Caki2 (cell line): ENCODE results near the gene C8B. TPM values are rescaled to one million over a fixed set of nuclear protein-coding genes. Genes with fewer than 3 reads are reported as not detected.

Experiments used
- DNase-seq: peaks from one replicate; pipeline ENCODE4 v3.0.0-alpha.2; 2015; ENCODE audit warnings: low read depth
- in situ Hi-C: cut with HindIII; loops from 2 replicates; pipeline ENCODE4 v1.10.0; 2016; ENCODE audit warnings: low sequenced_read_pairs, low pct_unique_long_range_greater_than_20kb, mixed read lengths
- total RNA-seq: library from RNA; depleted of rRNA; stranded (reverse); fragments of >200 nt; shearing (Covaris generic); gene quantifications from 2 replicates; pipeline ENCODE4 v1.2.3, GENCODE V29; 2014; ENCODE audit warnings: low replicate concordance

C8B gene
- total RNA-seq, 1 experiment from 2014 or later, result not detected

DNA sequence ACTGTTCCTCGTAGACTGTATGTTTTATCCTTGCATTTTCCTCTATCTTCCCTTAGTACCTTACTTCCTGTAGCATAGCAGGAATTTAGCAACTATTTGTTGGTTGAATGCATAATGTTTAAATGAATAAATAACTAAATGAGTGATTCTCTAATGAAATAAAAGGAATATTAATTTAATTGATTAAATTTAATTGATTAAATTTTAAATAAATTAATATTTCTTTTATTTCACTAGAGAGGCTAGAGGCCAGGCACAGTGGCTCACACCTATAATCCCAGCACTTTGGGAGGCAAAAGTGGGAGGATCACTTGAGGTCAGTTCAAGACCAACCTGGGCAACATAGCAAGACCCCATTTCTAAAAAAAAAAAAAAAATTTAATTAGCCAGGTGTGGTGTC is 25.8 kb downstream of the C8B start:
- in situ Hi-C loops, result no loop called here
- DNase-seq, result no peak

DNA sequence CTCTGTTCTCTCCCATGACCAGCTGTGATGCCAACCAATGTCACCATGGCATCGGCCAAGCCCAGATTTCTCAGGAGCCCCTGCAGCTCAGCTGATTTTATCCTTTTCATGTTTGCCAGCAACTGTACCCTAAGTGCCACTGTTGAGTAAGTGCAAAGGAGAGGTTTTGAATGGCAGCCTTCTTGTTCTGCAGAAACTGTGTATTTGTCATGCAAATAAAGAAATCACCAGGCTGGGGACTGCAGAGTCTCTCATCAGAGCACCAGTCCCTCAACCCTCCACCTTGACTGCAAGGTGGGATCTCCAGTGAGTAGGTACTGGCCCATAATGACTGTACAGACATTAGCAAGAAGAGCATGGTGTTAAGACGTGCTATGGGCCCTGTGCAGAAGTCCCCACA is 26.6 kb downstream of the C8B start:
- in situ Hi-C loops, result no loop called here
- no peak for DNase-seq

DNA sequence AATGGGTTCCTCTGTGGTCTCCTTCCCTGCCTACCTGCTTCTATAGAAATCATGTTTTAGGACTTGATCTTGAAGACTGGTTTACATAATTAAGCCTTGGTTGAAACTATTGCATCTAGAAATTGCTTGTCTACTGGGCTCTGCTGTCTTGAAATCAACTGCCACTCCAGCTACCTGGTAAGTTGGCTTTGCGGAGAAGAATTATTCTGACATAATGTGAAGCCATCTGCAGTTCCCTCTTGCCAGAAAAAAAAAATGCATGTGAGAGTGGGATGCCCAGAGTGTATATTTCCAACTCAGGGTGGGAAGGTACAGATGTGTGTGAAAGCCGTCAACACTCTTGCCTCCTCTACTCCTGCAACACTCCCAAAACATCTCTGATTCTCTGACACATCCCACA is 27.2 kb downstream of the C8B start:
- in situ Hi-C loops, result no loop called here
- no peak for DNase-seq

DNA sequence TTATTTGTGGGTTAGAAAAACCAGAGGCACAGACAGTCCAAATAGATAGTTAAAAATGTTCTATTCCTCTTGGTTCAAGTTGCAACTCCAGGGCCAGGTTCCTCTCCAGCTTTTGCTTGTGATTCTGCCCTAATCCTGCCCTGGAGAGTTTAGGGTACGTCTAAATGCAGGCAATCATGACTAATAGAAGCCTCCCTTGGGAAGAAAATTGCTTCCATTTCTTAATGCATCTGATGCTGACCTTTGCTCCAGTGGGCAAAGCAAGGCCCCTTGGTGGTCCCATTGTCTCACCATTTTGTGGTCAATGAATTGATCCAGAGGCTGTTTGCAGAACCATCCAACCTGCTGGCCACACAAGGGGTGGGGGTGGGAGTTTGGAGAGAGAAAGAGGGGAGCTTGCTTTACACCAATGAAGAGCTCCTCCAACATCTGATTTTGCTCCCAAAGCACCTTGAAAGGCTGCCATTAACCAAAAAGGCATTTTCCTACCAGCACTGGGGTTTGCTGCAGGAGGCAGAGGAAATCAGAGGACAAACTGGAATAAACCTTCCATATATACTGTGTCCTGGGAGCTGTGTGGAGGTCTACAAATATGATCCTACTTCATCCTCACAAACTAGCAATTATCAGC is 31.3 kb downstream of the C8B start:
- no peak for DNase-seq
- in situ Hi-C loops, result no loop called here

DNA sequence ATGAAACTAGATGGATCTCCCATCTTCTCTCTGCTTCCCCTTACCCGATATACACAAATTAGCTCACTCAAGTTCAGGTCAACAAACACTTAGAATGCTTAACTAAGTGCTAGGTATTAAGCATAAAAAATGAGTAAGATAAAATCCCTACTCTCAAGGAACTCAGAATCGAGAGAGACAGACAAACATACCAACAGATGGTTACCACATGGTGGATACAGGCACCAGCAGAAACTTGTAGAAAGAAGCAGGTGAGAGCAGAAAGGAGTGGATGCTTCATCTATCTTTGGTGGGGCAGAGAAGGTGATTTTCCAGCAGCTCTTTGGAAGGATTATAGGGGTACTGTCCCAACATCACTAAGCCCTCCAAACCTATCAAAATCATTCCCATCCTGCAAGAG is 32.2 kb downstream of the C8B start:
- in situ Hi-C loops, result no loop called here
- no peak for DNase-seq

DNA sequence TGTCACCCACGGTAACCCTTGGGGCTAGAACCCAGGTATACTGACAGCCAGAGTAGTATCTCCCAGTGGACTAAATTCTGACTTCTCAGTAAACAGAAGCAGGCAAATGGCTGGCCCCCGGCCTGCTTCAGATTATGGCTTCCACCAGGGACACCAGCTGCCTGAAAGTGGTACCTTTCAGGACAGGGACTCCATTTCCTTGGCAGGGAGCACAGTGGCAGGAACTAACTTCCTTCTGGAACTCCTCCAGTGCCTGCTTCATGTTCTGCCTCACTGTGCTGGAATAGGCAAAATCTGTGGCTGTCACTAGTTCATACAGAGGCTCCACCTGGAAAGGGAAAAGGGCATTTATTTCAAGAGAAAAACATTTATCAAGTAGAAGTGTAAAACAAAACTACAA is 32.7 kb downstream of the C8B start:
- DNase-seq, result no peak
- in situ Hi-C loops, result no loop called here

DNA sequence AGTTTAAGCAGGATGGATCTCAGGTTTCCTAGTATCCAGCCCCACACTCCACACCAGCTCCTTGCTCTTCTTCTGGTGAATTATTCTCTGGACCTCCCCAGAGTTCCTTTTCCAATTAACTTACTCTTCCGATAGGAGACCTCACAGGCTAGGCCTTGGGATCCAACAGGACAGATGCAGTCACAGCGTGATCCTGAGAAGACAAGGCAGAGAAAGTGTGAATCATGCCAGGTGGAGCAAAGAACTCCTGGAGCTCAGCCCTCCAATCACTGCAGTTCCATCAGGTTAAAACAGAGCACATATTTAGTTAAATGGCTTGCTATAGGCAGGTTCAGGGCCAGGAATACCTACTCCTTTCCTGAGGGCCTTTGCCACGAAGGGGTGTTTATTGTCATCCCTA is 34.1 kb downstream of the C8B start:
- in situ Hi-C loops, result no loop called here
- DNase-seq, result no peak

DNA sequence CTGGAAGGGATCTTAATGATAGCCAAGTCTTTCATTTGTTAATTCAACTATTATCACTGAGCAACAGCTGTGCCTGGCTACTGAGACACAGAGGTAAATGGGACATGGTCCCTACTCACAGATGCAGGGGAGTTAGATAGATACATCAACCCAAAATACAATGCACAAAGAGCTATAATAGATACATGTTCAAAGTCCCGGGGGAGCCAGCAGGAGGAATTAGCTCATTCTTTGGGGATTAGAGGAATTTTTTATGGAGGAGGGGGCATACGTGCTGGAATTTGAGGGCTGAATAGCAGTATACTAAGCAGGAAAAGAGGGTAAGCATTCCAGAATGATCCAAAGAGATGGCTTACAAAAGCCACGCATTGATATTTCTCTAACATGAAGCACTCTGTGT is 34.6 kb downstream of the C8B start:
- in situ Hi-C loops, result no loop called here
- no peak for DNase-seq

DNA sequence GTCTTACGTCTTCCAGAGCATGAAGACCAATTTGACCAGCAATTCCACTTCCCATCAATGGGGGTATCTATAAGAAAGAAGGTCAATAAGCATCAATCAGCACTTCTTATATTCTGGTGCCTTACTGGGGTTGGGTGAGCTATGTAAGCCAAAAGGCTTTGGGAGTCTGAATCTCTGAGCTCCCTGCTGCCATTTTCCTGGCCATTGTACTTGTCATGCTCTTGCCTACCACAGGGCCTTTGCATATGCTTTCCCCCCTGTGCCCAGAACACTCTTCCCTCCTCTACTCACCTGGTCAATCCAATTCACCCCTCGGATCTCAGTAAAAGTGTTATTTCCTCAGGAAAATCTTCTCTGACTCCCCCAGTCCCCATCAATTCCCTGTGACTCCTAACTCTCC is 36.3 kb downstream of the C8B start:
- in situ Hi-C loops, result no loop called here
- DNase-seq, result no peak

DNA sequence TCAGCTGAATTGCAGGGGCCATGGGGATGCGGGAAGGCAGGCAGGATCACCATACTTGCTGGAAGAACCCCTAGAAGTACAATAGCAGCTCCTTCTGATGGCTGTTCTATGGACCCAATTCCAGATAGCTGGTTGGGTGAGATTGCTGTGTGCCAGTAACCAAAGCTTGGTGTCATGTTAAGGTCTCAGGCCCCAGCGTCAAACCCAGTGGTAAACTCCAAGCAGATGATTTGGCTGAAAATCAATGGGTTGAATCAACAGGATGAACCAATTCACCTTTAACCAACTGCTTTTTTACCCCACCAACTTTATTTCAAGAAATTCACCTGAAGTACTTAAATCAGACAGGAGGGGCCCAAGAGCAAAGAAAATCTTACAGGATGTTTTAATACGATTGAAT is 37.8 kb downstream of the C8B start:
- in situ Hi-C loops, result no loop called here
- no peak for DNase-seq

DNA sequence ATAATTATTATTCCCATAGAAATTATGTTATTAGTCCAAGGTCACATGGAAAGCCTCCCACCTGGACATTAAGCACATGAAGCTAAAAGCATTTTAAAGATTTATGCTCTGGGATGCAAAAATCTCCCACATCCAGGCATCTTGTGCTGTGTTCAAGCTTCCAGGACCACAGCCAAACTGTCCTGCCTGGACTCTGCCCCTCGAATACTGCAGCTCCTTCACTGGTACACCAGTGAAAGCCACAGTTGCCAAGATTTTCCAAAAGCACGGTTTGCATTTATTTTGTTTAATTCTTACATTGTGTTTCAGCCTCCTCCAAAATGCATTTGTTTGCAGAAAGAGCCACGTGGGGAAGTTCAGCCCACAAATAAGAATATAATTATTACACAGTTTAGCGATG is 38.6 kb downstream of the C8B start:
- DNase-seq, result no peak
- in situ Hi-C loops, result no loop called here

DNA sequence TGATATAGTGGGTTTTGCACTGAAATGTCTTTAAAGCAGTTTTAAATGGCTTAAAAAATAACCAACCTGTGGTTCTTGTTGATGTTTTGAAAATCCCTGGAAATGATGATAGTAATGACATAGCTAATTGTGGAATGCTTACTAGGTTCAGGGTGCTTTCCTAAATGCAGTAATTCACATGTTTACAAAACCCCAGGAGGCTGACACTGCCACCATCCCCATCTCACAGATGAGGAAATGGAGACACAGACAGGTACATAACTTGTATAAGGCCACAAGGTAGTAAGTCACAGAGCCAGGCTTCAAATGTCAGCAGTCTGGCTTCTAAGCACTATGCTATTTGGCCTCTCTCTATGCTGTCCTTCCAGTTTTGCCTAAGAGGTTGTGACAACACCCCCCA is 40.6 kb downstream of the C8B start:
- no peak for DNase-seq
- in situ Hi-C loops, result no loop called here

DNA sequence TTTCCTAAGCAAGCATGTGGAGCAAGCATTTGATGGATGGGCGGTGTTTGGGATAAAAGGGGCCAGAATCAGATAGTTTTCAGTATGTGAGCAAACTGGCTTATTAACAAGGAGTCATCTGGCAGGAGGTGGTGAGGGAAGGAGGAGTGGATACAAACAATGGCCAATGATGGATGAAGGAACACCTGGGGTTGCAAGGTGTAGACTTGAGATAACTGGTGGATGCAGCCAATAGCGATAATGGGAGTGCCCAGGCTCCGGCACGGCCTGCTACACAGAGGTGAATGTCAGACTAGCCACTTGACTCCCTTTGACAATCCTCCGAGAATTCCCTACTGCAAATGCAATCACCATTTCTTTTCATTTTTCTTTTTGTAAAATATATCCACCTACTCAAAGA is 41.7 kb downstream of the C8B start:
- in situ Hi-C loops, result no loop called here

DNA sequence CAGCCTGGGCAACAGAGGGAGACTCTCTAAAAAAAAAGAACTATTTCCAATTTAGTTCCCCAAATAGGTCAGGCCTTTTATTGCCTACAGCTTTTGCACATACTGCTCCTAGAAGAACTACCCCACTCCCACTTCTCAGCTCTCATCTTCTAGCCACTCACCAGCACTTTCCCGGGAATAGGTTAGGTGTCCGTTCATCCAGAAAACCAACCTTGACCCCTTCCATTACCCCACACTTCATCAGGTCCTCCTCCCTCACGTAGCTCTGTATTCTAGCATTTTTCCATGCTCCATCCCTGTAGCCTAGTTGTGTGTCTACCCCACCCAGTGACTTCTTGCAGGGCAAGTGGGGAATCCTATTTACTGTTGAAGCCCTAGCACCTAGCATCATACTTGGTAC is 42.6 kb downstream of the C8B start:
- in situ Hi-C loops, result no loop called here

More for the DNA sequence above, 41.7 kb downstream of the C8B start:
- DNase-seq, result no peak

DNA sequence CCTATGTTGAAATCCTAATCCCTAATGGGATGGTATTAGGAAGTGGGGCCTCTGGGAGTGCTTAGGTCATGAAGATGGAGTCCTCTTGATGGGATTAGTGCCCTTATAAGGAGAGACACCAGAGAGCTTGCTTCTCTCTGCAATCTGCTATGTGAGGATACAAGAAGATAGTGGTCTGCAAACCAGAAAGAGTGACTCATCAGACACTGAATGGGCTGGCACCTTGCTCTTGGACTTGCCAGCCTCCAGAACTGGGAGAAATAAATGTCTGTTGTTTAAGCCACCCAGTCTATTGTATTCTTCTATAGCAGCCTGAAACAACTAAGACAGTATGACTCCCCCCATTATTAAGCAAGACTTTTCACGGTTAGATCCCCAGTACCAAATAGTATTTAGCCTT is 43.3 kb downstream of the C8B start:
- DNase-seq, result no peak
- in situ Hi-C loops, result no loop called here

More for the DNA sequence above, 42.6 kb downstream of the C8B start:
- no peak for DNase-seq

DNA sequence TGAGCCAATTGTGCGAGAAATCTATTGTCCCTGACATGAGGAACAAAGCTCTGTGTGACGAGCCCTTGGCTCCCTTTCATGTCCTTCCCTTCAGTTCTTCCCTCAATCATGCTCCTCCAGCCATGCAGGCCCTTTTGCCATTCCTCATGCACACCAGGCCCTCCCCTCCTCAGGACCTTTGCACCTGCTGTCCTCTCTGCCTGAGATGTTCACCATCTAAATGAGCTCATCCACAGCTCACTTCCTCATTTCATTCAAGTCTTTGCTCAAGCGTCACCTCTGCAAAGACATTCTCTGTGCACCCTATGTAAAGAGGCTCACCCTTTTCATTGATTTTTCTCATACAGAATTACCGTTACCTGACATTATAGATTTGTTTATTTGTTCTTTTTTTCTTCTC is 43.7 kb downstream of the C8B start:
- no peak for DNase-seq
- in situ Hi-C loops, result no loop called here

DNA sequence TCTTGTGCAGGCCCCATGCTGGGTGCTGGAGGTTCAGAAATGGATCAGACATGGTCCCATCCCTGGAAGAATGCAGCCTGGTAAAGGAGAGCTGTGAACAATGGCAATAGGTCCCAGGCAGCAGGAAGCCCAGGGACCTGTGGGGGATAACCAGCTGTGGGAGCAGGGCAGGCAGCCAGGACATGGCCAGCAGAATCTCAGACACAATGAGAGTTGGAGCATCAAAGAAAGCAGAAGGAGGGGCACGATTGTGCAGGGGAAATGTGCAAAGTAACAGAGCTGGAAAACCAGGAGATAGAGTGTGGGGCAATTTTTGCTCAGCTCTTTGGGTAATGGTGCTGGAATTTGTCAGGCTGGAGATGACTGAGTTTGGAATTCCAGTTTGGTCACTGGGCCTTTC is 44.3 kb downstream of the C8B start:
- in situ Hi-C loops, result no loop called here
- no peak for DNase-seq

DNA sequence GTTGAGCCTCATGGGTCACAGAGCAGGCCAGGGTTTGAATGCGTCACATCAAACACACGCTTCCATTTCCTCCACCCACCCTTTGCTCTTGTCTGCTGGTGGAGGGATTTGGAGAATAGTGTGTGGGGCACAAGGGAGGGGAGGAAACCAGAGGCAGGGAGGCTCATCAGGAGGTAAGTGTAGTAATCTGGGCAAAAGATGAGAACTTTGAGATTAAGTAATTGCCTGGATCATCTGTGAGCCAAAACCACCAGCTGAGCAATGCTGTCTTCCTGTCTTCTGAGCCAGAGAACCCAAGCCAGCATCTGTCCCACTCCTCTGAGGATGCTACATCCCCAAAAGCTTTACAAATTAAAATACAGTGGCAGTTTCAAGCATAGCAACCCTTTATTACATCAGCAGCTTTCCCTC is 45.2 kb downstream of the C8B start:
- in situ Hi-C loops, result no loop called here
- DNase-seq, result no peak

DNA sequence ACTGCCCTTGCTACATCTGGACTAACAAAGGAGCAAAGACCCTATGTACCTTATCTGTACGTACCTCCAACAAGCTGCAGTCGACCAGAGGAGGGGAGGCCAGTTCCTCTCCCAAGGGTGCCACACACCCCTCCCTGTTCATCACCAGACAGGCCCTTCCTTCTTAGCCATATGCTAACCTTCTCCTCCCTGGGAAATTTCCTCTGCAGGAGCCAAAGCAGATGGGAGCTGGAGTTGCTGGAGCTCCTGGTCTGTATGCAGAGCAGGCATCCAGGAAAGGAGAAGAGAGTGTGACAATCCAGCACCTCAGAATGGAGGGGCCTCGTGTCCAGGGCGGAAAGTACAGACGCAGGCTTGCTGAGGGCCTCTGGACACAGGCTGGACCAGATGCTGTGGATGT is 48.5 kb downstream of the C8B start:
- in situ Hi-C loops, result no loop called here

DNA sequence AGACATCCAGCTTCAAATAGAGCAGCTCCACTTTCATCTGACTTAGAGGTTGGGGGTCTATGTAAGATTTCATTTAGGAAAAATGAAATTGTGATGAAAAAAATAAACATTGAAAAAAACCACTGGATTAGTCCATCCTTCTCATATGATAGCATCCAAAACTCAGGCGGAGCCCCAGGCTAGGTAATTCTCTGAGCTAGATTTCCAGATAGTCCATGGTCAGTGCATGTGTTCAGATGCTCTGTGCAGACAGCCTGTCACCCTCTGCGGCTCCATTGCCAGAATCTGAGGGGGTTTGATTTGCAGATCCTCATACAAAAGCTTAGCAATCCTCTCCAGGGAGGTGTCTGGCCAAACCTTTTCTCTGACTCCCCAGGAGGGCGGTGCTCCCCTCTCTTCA is 49.2 kb downstream of the C8B start:
- in situ Hi-C loops, result no loop called here
- no peak for DNase-seq

More for the DNA sequence above, 48.5 kb downstream of the C8B start:
- no peak for DNase-seq

DNA sequence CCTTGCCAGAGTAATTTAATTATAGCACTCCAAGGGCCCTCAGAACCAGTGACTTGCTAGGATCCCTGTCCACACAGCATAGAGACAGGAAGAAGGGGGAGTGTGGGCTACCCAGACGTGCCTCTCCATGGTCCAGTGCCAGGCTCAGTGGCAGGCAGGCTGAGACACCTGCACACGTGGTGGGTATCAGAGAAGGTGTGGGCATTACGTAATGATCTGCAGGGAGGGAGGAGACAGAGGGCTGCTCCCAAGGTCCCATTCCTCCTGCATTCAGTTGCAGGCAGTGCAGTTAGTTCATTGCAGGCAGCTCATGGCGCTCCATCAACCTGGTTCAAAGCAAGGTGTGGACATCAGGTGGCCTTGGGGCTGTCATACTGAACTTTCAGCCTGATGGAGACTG is 49.9 kb downstream of the C8B start:
- in situ Hi-C loops, result no loop called here
- no peak for DNase-seq
